Erythroblast (primary cell): ENCODE measurements around the gene USF3.

ENCODE experiments used
- GATA1 ChIP-seq: IDR thresholded peaks from 2 replicates; pipeline ENCODE4 v1.6.1; 2011; ENCODE audit warnings: low read depth, mild to moderate bottlenecking, control low read depth, low read length, moderate library complexity
- POLR2A ChIP-seq: IDR thresholded peaks from 2 replicates; pipeline ENCODE4 v1.6.1; 2011; ENCODE audit warnings: mild to moderate bottlenecking, low read length

- TF ChIP-seq POLR2A (no peak), GATA1 (no peak)
These were observed 42.1 kb downstream of the USF3 start for GRCh38 chr3:113654310-113654709.
